Stimulated activated naive CD4-positive, alpha-beta T cell treated with Interleukin-2 at 50 U/mL for 16 hours (primary cell): ENCODE results near the gene ZFPM1.
"Not testable (repeated sequence)": the region's sequence is repeated elsewhere in the genome, so short reads cannot be mapped to it uniquely, and the experiment has no call there.

Source experiments
- DNase-seq: peaks from one replicate; lab custom pipeline; 2025; lab: John Stamatoyannopoulos, UW

The ZFPM1 gene

GRCh38 chr16:88453217-88453531 lies at the start of gene ZFPM1:
ZFPM1 (plus strand) TSS chr16:88453280; CDS start chr16:88453639, 359 bp downstream.
- no peak for DNase-seq

GRCh38 chr16:88403794-88404581 lies 49.1 kb upstream of the ZFPM1 start:
- DNase-seq: no peak

GRCh38 chr16:88404769-88405168 lies 48.3 kb upstream of the ZFPM1 start:
- no peak for DNase-seq

- no peak for DNase-seq
Observed at GRCh38 chr16:88405216-88406060, 47.6 kb upstream of the ZFPM1 start.

GRCh38 chr16:88406096-88407041 lies 46.7 kb upstream of the ZFPM1 start:
- no peak for DNase-seq

- DNase-seq: no peak
Observed at GRCh38 chr16:88407042-88407420, 46.0 kb upstream of the ZFPM1 start.

- DNase-seq: no peak
Observed at GRCh38 chr16:88407807-88408206, 45.3 kb upstream of the ZFPM1 start.

- DNase-seq: no peak
Observed at GRCh38 chr16:88408561-88409142, 44.4 kb upstream of the ZFPM1 start.

GRCh38 chr16:88409296-88410065 lies 43.6 kb upstream of the ZFPM1 start:
- DNase-seq: no peak

- DNase-seq: not testable (repeated sequence)
Observed at GRCh38 chr16:88410297-88410968, 42.6 kb upstream of the ZFPM1 start.

- DNase-seq: no peak
Observed at GRCh38 chr16:88411951-88412576, 41.0 kb upstream of the ZFPM1 start.

- DNase-seq: no peak
Observed at GRCh38 chr16:88412766-88413165, 40.3 kb upstream of the ZFPM1 start.

- DNase-seq: no peak
Observed at GRCh38 chr16:88413231-88413630, 39.8 kb upstream of the ZFPM1 start.

- DNase-seq: no peak
Observed at GRCh38 chr16:88413631-88414030, 39.4 kb upstream of the ZFPM1 start.

GRCh38 chr16:88414521-88415380 lies 38.3 kb upstream of the ZFPM1 start:
- no peak for DNase-seq

GRCh38 chr16:88415381-88415705 lies 37.7 kb upstream of the ZFPM1 start:
- no peak for DNase-seq

- DNase-seq: no peak
Observed at GRCh38 chr16:88415713-88416323, 37.3 kb upstream of the ZFPM1 start.

GRCh38 chr16:88416686-88417085 lies 36.4 kb upstream of the ZFPM1 start:
- DNase-seq: no peak
